Measurements from ENCODE around the gene FGD4.
"Not testable (repeated sequence)": the region's sequence is repeated elsewhere in the genome, so short reads cannot be mapped to it uniquely, and the experiment has no call there.

Gene FGD4

GRCh38 chr12:32541754-32542374, 142.5 kb downstream of the FGD4 start:
- Histone ChIP-seq H3K36me3 (replicated peaks) (no peaks in the 10 kb centered on the region), H3K4me1 (peaks cover 19% of the 10 kb centered on the region), H3K27me3 (ENCODE audit: low read depth) (no peaks in the 10 kb centered on the region), H3K4me3 (no peak overlapping the region), H3K9me3 (no peaks in the 10 kb centered on the region)
- in situ Hi-C loops (cut with MboI; ENCODE audit: low sequenced_read_pairs): no loop called here
- DNase-seq (ENCODE audit: low spot score in 2 of 2): no peak

- H3K9me3 ChIP-seq: no peaks in the 10 kb centered on the region
- no peak overlapping the region for H3K4me3 ChIP-seq
- H3K4me1 ChIP-seq: peaks cover 19% of the 10 kb centered on the region
- DNase-seq (ENCODE audit: low spot score in 2 of 2): no peak
- H3K36me3 ChIP-seq (replicated peaks): no peaks in the 10 kb centered on the region
- in situ Hi-C loops (cut with MboI; ENCODE audit: low sequenced_read_pairs): no loop called here
- no peaks in the 10 kb centered on the region for H3K27me3 ChIP-seq (ENCODE audit: low read depth)
Observed at GRCh38 chr12:32542428-32543229, 143.3 kb downstream of the FGD4 start.

- Histone ChIP-seq H3K4me1 (peaks cover 19% of the 10 kb centered on the region), H3K36me3 (replicated peaks) (no peaks in the 10 kb centered on the region), H3K27me3 (ENCODE audit: low read depth) (no peaks in the 10 kb centered on the region), H3K9me3 (no peaks in the 10 kb centered on the region), H3K4me3 (no peak overlapping the region)
- DNase-seq (ENCODE audit: low spot score in 2 of 2): no peak
- in situ Hi-C loops (cut with MboI; ENCODE audit: low sequenced_read_pairs): no loop called here
Observed at GRCh38 chr12:32544893-32545292, 145.5 kb downstream of the FGD4 start.

- DNase-seq (ENCODE audit: low spot score in 2 of 2): no peak
- Histone ChIP-seq H3K4me1 (peaks cover 19% of the 10 kb centered on the region), H3K36me3 (replicated peaks) (no peaks in the 10 kb centered on the region), H3K4me3 (no peak overlapping the region), H3K9me3 (no peaks in the 10 kb centered on the region), H3K27me3 (ENCODE audit: low read depth) (no peaks in the 10 kb centered on the region)
- in situ Hi-C loops (cut with MboI; ENCODE audit: low sequenced_read_pairs): no loop called here
Observed at GRCh38 chr12:32545413-32545980, 146.1 kb downstream of the FGD4 start.

- Histone ChIP-seq H3K36me3 (replicated peaks) (no peaks in the 10 kb centered on the region), H3K9me3 (no peaks in the 10 kb centered on the region), H3K4me1 (peaks cover 14% of the 10 kb centered on the region), H3K4me3 (no peak overlapping the region), H3K27me3 (ENCODE audit: low read depth) (no peaks in the 10 kb centered on the region)
- no peak for DNase-seq (ENCODE audit: low spot score in 2 of 2)
- in situ Hi-C loops (cut with MboI; ENCODE audit: low sequenced_read_pairs): no loop called here
Observed at GRCh38 chr12:32546272-32546671, 146.9 kb downstream of the FGD4 start.

- no peaks in the 10 kb centered on the region for H3K9me3 ChIP-seq
- H3K27me3 ChIP-seq (ENCODE audit: low read depth): no peaks in the 10 kb centered on the region
- H3K4me1 ChIP-seq: no peaks in the 10 kb centered on the region
- DNase-seq (ENCODE audit: low spot score in 2 of 2): no peak
- H3K4me3 ChIP-seq: no peak overlapping the region
- no peaks in the 10 kb centered on the region for H3K36me3 ChIP-seq (replicated peaks)
- in situ Hi-C loops (cut with MboI; ENCODE audit: low sequenced_read_pairs): no loop called here
Observed at GRCh38 chr12:32548691-32549281, 149.4 kb downstream of the FGD4 start.

GRCh38 chr12:32549675-32550079, 150.3 kb downstream of the FGD4 start:
- no peaks in the 10 kb centered on the region for H3K36me3 ChIP-seq (replicated peaks)
- no peaks in the 10 kb centered on the region for H3K9me3 ChIP-seq
- no peaks in the 10 kb centered on the region for H3K27me3 ChIP-seq (ENCODE audit: low read depth)
- no peak overlapping the region for H3K4me3 ChIP-seq
- H3K4me1 ChIP-seq: no peaks in the 10 kb centered on the region
- no peak for DNase-seq (ENCODE audit: low spot score in 2 of 2)
- in situ Hi-C loops (cut with MboI; ENCODE audit: low sequenced_read_pairs): no loop called here

GRCh38 chr12:32551058-32551457, 151.7 kb downstream of the FGD4 start:
- DNase-seq (ENCODE audit: low spot score in 2 of 2): no peak
- Histone ChIP-seq H3K27me3 (ENCODE audit: low read depth) (no peaks in the 10 kb centered on the region), H3K9me3 (no peaks in the 10 kb centered on the region), H3K4me1 (no peaks in the 10 kb centered on the region), H3K4me3 (no peak overlapping the region), H3K36me3 (replicated peaks) (no peaks in the 10 kb centered on the region)
- in situ Hi-C loops (cut with MboI; ENCODE audit: low sequenced_read_pairs): no loop called here

GRCh38 chr12:32558903-32559302, 159.5 kb downstream of the FGD4 start:
- H3K4me3 ChIP-seq: no peak overlapping the region
- no peaks in the 10 kb centered on the region for H3K36me3 ChIP-seq (replicated peaks)
- no peak for DNase-seq (ENCODE audit: low spot score in 2 of 2)
- no peaks in the 10 kb centered on the region; the same call in 1 of the 2 replicates for H3K9me3 ChIP-seq
- H3K27me3 ChIP-seq (ENCODE audit: low read depth): no peaks in the 10 kb centered on the region
- H3K4me1 ChIP-seq: peaks cover 8% of the 10 kb centered on the region
- in situ Hi-C loops (cut with MboI; ENCODE audit: low sequenced_read_pairs): no loop called here

- no peak overlapping the region for H3K4me3 ChIP-seq
Observed at GRCh38 chr12:32559434-32559833, 160.1 kb downstream of the FGD4 start.

GRCh38 chr12:32560520-32560919, 161.2 kb downstream of the FGD4 start:
- no peak for DNase-seq (ENCODE audit: low spot score in 2 of 2)
- Histone ChIP-seq H3K4me3 (no peak overlapping the region), H3K9me3 (no peaks in the 10 kb centered on the region; the same call in 1 of the 2 replicates), H3K36me3 (replicated peaks) (peaks cover 4% of the 10 kb centered on the region; the same call in 1 of the 2 replicates), H3K27me3 (ENCODE audit: low read depth) (no peaks in the 10 kb centered on the region), H3K4me1 (peaks cover 8% of the 10 kb centered on the region)
- in situ Hi-C loops (cut with MboI; ENCODE audit: low sequenced_read_pairs): no loop called here

More at GRCh38 chr12:32559434-32559833, 160.1 kb downstream of the FGD4 start:
- no peaks in the 10 kb centered on the region for H3K27me3 ChIP-seq (ENCODE audit: low read depth)
- in situ Hi-C loops (cut with MboI; ENCODE audit: low sequenced_read_pairs): no loop called here
- H3K9me3 ChIP-seq: no peaks in the 10 kb centered on the region; the same call in 1 of the 2 replicates
- H3K36me3 ChIP-seq (replicated peaks): peaks cover 3% of the 10 kb centered on the region; the same call in 1 of the 2 replicates
- peaks cover 8% of the 10 kb centered on the region for H3K4me1 ChIP-seq
- DNase-seq (ENCODE audit: low spot score in 2 of 2): no peak

- H3K9me3 ChIP-seq: no peaks in the 10 kb centered on the region; the same call in 1 of the 2 replicates
- DNase-seq (ENCODE audit: low spot score in 2 of 2): peak; percentile 70 to 83
- in situ Hi-C loops (cut with MboI; ENCODE audit: low sequenced_read_pairs): no loop called here
- H3K27me3 ChIP-seq (ENCODE audit: low read depth): no peaks in the 10 kb centered on the region
- H3K4me1 ChIP-seq: peaks cover 13% of the 10 kb centered on the region
- H3K4me3 ChIP-seq: no peak overlapping the region
- peaks cover 4% of the 10 kb centered on the region; the same call in 1 of the 2 replicates for H3K36me3 ChIP-seq (replicated peaks)
Observed at GRCh38 chr12:32561931-32562341, 162.6 kb downstream of the FGD4 start.

GRCh38 chr12:32562413-32562812, 163.1 kb downstream of the FGD4 start:
- H3K4me3 ChIP-seq; in situ Hi-C loops (cut with MboI; ENCODE audit: low sequenced_read_pairs); H3K27me3 ChIP-seq (ENCODE audit: low read depth); H3K36me3 ChIP-seq (replicated peaks); H3K9me3 ChIP-seq: not testable (repeated sequence)
- peaks cover 18% of the 10 kb centered on the region for H3K4me1 ChIP-seq
- DNase-seq (ENCODE audit: low spot score in 2 of 2): peak in 1 of 2 experiments; percentile 23
